HepG2 (cell line): ENCODE measurements around the gene LRRC40. TPM values are rescaled to one million over a fixed set of nuclear protein-coding genes. Genes with fewer than 3 reads are reported as not detected.

Experiments used
- ATAC-seq: fragments of 200-7000 bp; cut with Tn5 transposase; 3 replicates; pipeline ENCODE4 v1.9.1; 2020; ENCODE audit warnings: mild to moderate bottlenecking, moderate library complexity
- BruUV-seq: library from RNA; stranded (reverse); fragments of 400-500 nt; replicated peaks from 2 replicates; lab custom pipeline; 2021; lab: Mats Ljungman, UMichigan
- CTCF ChIA-PET: fragments of 300-600 bp; formaldehyde crosslinking; extraction: SDS; loops from one replicate; lab custom pipeline; 2021; ENCODE audit warnings: low total read pairs, inconsistent platforms, low intra/inter-chr PET ratio; lab: Yijun Ruan, JAX
- POLR2A ChIA-PET: fragments of 350-600 bp; sonication (Branson Sonifier 250); formaldehyde crosslinking; loops from one replicate; lab custom pipeline; 2020; ENCODE audit warnings: antibody characterized with exemption, inconsistent platforms; lab: Yijun Ruan, JAX
- DNase-seq: peaks from one replicate; pipeline ENCODE4 v3.0.0-alpha.2; 2015; ENCODE audit warnings: low spot score
- FAIRE-seq: peaks from 3 replicates; lab custom pipeline; 2011; peaks lifted over from hg19 to GRCh38; lab: Jason Lieb, UNC
- H2AFZ ChIP-seq: one replicate; pipeline ENCODE4 v1.6.1; 2011; ENCODE audit warnings: low read length, inconsistent platforms
- H3K27ac ChIP-seq: fragments of 300-600 bp; 3 replicates; pipeline ENCODE4 v1.8.0; 2011; ENCODE audit warnings: mixed run types, mild to moderate bottlenecking, mixed read lengths, low read length, inconsistent platforms; ENCODE audit not compliant: insufficient read depth; ENCODE audit errors: extremely low read length
- H3K27me3 ChIP-seq, 2 experiments: fragments of 200-600 bp in 1 of 2; 2 replicates in 1 of 2; 3 replicates in 1 of 2; pipeline versions ENCODE4 v1.6.0 to v1.8.0; 2011; ENCODE audit warnings: low read length in 2 of 2, mild to moderate bottlenecking in 2 of 2, moderate library complexity in 2 of 2, inconsistent platforms in 1 of 2; ENCODE audit not compliant: insufficient read depth in 2 of 2, control insufficient read depth in 1 of 2
- H3K36me3 ChIP-seq, 2 experiments: fragments of 200-600 bp in 1 of 2; replicated peaks in 1 of 2; 2 replicates in 1 of 2; 3 replicates in 1 of 2; pipeline versions ENCODE4 v1.5.1 to v1.8.0; 2011; ENCODE audit warnings: low read length in 2 of 2, inconsistent platforms in 1 of 2; ENCODE audit not compliant: insufficient read depth in 2 of 2, control insufficient read depth in 1 of 2
- H3K4me1 ChIP-seq: 2 replicates; pipeline ENCODE4 v1.5.1; 2012; ENCODE audit warnings: low read length, inconsistent platforms; ENCODE audit not compliant: insufficient read depth
- H3K4me2 ChIP-seq: 2 replicates; pipeline ENCODE4 v1.6.0; 2011; ENCODE audit warnings: low read depth, low read length, inconsistent platforms
- H3K4me3 ChIP-seq, 3 experiments: fragments of 200-600 bp in 1 of 3; sonication (generic), shearing (Covaris generic) in 1 of 3; replicated peaks in 1 of 3; 2 replicates each; pipeline ENCODE4 v1.5.1; 2011 to 2016; ENCODE audit warnings: low read length in 3 of 3, inconsistent platforms in 2 of 3, low read depth in 2 of 3, mild to moderate bottlenecking in 2 of 3, control low read depth in 1 of 3, mixed read lengths in 1 of 3; ENCODE audit not compliant: insufficient read depth in 1 of 3
- H3K79me2 ChIP-seq: one replicate; pipeline ENCODE4 v1.6.1; 2011; ENCODE audit warnings: low read length, inconsistent platforms; ENCODE audit not compliant: insufficient read depth
- H3K9ac ChIP-seq: 2 replicates; pipeline ENCODE4 v1.6.0; 2011; ENCODE audit warnings: mild to moderate bottlenecking, low read depth, low read length, inconsistent platforms; ENCODE audit not compliant: insufficient read depth
- H3K9me3 ChIP-seq: 2 replicates; pipeline ENCODE4 v1.5.1; 2012; ENCODE audit warnings: mild to moderate bottlenecking, low read length
- H4K20me1 ChIP-seq: 2 replicates; pipeline ENCODE4 v1.6.0; 2011; ENCODE audit warnings: inconsistent platforms, mild to moderate bottlenecking, low read length, moderate library complexity; ENCODE audit not compliant: insufficient read depth
- MED8 ChIP-seq: sonication (generic); formaldehyde crosslinking; IDR thresholded peaks from 2 replicates; pipeline ENCODE4 v1.8.1; 2023; ENCODE audit warnings: mild to moderate bottlenecking, missing genetic modification reagents; ENCODE audit not compliant: insufficient replicate concordance
- POGZ ChIP-seq: sonication (generic); formaldehyde crosslinking; IDR thresholded peaks from 2 replicates; pipeline ENCODE4 v1.4.0; 2020; ENCODE audit warnings: mild to moderate bottlenecking, missing genetic modification reagents
- SMC3 ChIP-seq: IDR thresholded peaks from 2 replicates; pipeline ENCODE4 v1.6.1; 2011; ENCODE audit warnings: low read length, improper control_type of control experiment
- ZBTB1 ChIP-seq: sonication (generic); formaldehyde crosslinking; IDR thresholded peaks from 2 replicates; pipeline ENCODE4 v1.4.0; 2020; ENCODE audit warnings: missing genetic modification reagents, borderline replicate concordance
- ZBTB38 ChIP-seq: sonication (generic); formaldehyde crosslinking; IDR thresholded peaks from 2 replicates; pipeline ENCODE4 v1.5.1; 2020; ENCODE audit warnings: mild to moderate bottlenecking, missing genetic modification reagents
- ZFYVE20 ChIP-seq: sonication (generic); formaldehyde crosslinking; IDR thresholded peaks from 2 replicates; pipeline ENCODE4 v1.8.0; 2023; ENCODE audit warnings: low read depth, mild to moderate bottlenecking, moderate library complexity, missing genetic modification reagents, borderline replicate concordance
- ZNF124 ChIP-seq: sonication (generic); formaldehyde crosslinking; IDR thresholded peaks from 2 replicates; pipeline ENCODE4 v1.4.0; 2020; ENCODE audit warnings: missing genetic modification reagents
- ZNF747 ChIP-seq: sonication (generic); formaldehyde crosslinking; IDR thresholded peaks from 2 replicates; pipeline ENCODE4 v1.8.1; 2023; ENCODE audit warnings: missing genetic modification reagents, mild to moderate bottlenecking, borderline replicate concordance
- WGBS: methylation state at CpG from one replicate; pipeline ENCODE4 v1.1.6; 2017; ENCODE audit warnings: low lambda C conversion rate; 5-methylcytosine and 5-hydroxymethylcytosine counted together
- in situ Hi-C: cut with HindIII; loops from 2 replicates; pipeline ENCODE4 v1.10.0; 2017; ENCODE audit warnings: low pct_unique_long_range_greater_than_20kb; ENCODE audit not compliant: extremely low pct_ligation_motif_present
- intact Hi-C: fragments of 100-400 bp; cut with micrococcal nuclease; formaldehyde crosslinking; loops from one replicate; pipeline ENCODE4 v1.10.0; 2022; ENCODE audit not compliant: unreplicated experiment
- polyA plus RNA-seq, 8 experiments: library from polyadenylated mRNA; depleted of rRNA in 3 of 8; stranded (reverse) in 7 of 8; unstranded in 1 of 8; fragments of >200 nt; fragmentation: Illumina TruSeq in 4 of 8; extraction: Trizol in 4 of 8; gene quantifications; 2 replicates each; pipeline versions ENCODE4 v1.2.1 to v1.2.3, GENCODE V29; 2011 to 2016; ENCODE audit warnings: low read depth in 4 of 8, missing spikeins in 1 of 8, mixed read lengths in 1 of 8; ENCODE audit not compliant: insufficient read depth in 1 of 8
- total RNA-seq, 5 experiments: library from RNA; depleted of rRNA; stranded (reverse); fragments of >200 nt; fragmentation: Illumina TruSeq; extraction: Trizol; gene quantifications; 2 replicates each; pipeline ENCODE4 v1.2.3, GENCODE V29; 2016; ENCODE audit warnings: low read depth in 1 of 5
- TF ChIP-seq, protein P1 (sequence below): IDR thresholded peaks from 2 replicates; pipeline ENCODE4 v1.6.1; 2016; ENCODE audit warnings: mild to moderate bottlenecking
- TF ChIP-seq, protein P2 (sequence below): sonication (generic); formaldehyde crosslinking; IDR thresholded peaks from 2 replicates; pipeline ENCODE4 v1.8.1; 2023; ENCODE audit warnings: mild to moderate bottlenecking, missing genetic modification reagents, borderline replicate concordance

Gene LRRC40
- total and polyA plus RNA-seq, 2 of the 13 experiments (the other 11 are each of a cell fraction or from before 2014, with no cell fraction given): 10.3 to 32.7 TPM

- DNase-seq: no peak
- CTCF ChIA-PET: no interaction called here
- 73% methylated on average over 2 of the region's 2 CpGs for WGBS
Measured at GRCh38 chr1:70142075-70142474, 63.3 kb downstream of the LRRC40 start.

GRCh38 chr1:70140894-70141293, 64.5 kb downstream of the LRRC40 start:
- TF ChIP-seq ZBTB1: no peak
- TF ChIP-seq MED8: no peak
- TF ChIP-seq, protein P1, sequence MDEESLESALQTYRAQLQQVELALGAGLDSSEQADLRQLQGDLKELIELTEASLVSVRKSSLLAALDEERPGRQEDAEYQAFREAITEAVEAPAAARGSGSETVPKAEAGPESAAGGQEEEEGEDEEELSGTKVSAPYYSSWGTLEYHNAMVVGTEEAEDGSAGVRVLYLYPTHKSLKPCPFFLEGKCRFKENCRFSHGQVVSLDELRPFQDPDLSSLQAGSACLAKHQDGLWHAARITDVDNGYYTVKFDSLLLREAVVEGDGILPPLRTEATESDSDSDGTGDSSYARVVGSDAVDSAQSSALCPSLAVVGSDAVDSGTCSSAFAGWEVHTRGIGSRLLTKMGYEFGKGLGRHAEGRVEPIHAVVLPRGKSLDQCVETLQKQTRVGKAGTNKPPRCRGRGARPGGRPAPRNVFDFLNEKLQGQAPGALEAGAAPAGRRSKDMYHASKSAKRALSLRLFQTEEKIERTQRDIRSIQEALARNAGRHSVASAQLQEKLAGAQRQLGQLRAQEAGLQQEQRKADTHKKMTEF (CRISPR knock-in tag): no peak
- no peak for TF ChIP-seq SMC3
- no peak for TF ChIP-seq ZNF124 (CRISPR knock-in tag)
- no peak for TF ChIP-seq ZBTB38 (CRISPR knock-in tag)
- TF ChIP-seq, protein P2, sequence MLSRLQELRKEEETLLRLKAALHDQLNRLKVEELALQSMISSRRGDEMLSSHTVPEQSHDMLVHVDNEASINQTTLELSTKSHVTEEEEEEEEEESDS (CRISPR knock-in tag): no peak
- TF ChIP-seq, all 625 proteins: peak for 0
- ChIA-PET CTCF (no interaction called here), POLR2A (interaction anchor here (1.9 kb wide), 1 partner anchor 270 kb away, joined by 7 read pairs; the partner anchor contains the start of gene CTH)
- Histone ChIP-seq H2AFZ (no peak overlapping the region), H3K9ac (no peak overlapping the region), H4K20me1 (no peaks in the 10 kb centered on the region), H3K4me2 (no peak overlapping the region), H3K27me3 (no peaks in the 10 kb centered on the region), H3K9me3 (no peaks in the 10 kb centered on the region), H3K4me3 (no peak overlapping the region), H3K36me3 (no peaks in the 10 kb centered on the region; a peak in 1 of 5 replicates), H3K79me2 (no peaks in the 10 kb centered on the region), H3K4me1 (no peaks in the 10 kb centered on the region), H3K27ac (no peak overlapping the region)
- FAIRE-seq (no peak), DNase-seq (no peak), ATAC-seq (no peak)
- no TSS peak for BruUV-seq
- intact Hi-C loops (loop anchor here (5.0 kb wide), 1 partner anchor 271 kb away; the partner anchor contains the start of gene CTH), in situ Hi-C loops (no loop called here)
- 73% methylated on average over 3 of the region's 3 CpGs for WGBS

More at GRCh38 chr1:70142075-70142474, 63.3 kb downstream of the LRRC40 start:
- Histone ChIP-seq H3K4me3 (no peak overlapping the region), H3K36me3 (peaks cover 2% of the 10 kb centered on the region in 2 experiments; a peak in 3 of 5 replicates), H3K9me3 (no peaks in the 10 kb centered on the region), H3K27ac (no peak overlapping the region), H3K79me2 (no peaks in the 10 kb centered on the region), H2AFZ (no peak overlapping the region), H3K27me3 (no peaks in the 10 kb centered on the region), H3K9ac (no peak overlapping the region), H3K4me1 (no peaks in the 10 kb centered on the region), H4K20me1 (no peaks in the 10 kb centered on the region), H3K4me2 (no peak overlapping the region)
- no peak for ATAC-seq
- in situ Hi-C loops: no loop called here
- no peak for TF ChIP-seq ZFYVE20 (CRISPR knock-in tag)
- no peak for TF ChIP-seq POGZ (CRISPR knock-in tag)
- TF ChIP-seq ZNF747 (CRISPR knock-in tag): no peak
- no TSS peak for BruUV-seq
- POLR2A ChIA-PET: interaction anchor here (0.9 to 1.9 kb wide), 2 partner anchors 25 to 269 kb away, joined by 3 to 7 read pairs; partner anchors contain the start of gene CTH
- intact Hi-C loops: loop anchor here (5.0 kb wide), 1 partner anchor 270 kb away; the partner anchor contains the start of gene CTH
- FAIRE-seq: no peak
